GM18498 (cell line): Measurements from ENCODE around the gene NACA2.
"Not testable (repeated sequence)": the region's sequence is repeated elsewhere in the genome, so short reads cannot be mapped to it uniquely, and the experiment has no call there.

Experiments used
- ATAC-seq: cut with Tn5 transposase; IDR thresholded peaks from one replicate; pipeline ENCODE4 v1.9.1; 2021; ENCODE audit warnings: mild to moderate bottlenecking, moderate library complexity; ENCODE audit not compliant: unreplicated experiment

Gene NACA2

DNA sequence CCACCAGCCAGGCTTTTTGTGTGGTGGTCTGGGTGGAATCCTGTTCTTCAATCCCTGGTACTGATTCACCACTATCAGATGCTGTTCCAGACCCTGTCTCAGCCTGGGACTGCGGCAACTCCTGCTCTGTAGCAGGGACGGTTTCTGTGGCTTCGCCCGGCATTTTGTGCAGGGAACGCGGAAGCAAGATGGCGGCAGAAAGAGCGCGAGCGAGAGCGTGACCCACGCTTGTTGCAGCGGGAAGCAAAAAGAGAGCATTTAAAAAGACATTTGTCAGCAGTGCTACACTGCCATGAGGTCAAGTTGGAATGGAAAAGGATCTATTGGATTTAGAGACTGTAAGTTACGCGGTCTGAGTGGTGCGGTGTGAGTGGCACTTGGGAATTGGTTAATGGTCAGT lies at the start of gene NACA2:
TSS of gene NACA2 (minus strand) at position 202 of the 400 bp plus-strand sequence. CDS start at position 163, 39 bp downstream.
- ATAC-seq: no peak

DNA sequence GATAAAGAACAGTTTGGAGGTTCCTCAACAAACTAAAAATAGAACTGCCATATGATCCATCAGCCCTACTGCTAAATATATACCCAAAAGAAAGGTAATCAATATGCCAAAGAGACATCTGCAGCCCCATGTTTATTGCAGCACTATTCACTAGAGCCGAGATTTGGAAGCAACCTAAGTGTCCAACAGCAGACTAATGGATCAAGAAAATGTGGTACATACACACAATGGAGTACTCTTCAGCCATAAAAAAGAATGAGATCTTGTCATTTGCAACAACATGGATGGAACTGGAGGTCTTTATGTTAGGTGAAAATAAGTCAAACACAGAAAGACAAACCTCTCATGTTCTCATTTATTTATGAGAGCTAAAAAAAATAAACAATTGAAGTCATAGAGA lies 48.8 kb upstream of the NACA2 start:
- ATAC-seq: no peak

GRCh38 chr17:61638087-61638486 lies 47.1 kb upstream of the NACA2 start:
- ATAC-seq: no peak

- no peak for ATAC-seq
Measured at GRCh38 chr17:61635913-61636432, 45.0 kb upstream of the NACA2 start.

- ATAC-seq: no peak
Measured at GRCh38 chr17:61634942-61635538, 44.0 kb upstream of the NACA2 start.

DNA sequence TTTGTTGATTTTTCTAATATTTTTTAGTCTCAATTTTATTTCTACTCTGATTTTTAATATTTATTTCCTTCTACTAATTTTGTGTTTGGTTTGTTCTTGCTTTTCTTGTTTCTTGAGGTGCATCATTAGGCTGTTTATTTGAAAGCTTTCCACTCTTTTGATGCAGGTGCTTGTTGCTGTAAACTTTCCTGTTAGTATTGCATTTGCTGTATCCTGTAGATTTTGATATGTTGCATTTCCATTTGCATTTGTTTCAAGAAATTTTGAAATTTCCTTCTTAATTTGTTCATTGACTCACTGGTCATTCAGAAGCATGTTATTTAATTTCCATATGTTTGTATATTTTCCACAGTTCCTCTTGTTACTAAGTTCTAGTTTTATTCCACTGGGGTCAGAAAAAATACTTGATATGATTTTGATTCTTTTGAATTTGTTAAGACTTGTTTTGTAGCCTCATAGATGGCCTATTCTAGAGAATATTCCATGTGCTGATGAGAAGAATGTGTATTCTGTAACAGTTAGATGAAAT lies 43.1 kb upstream of the NACA2 start:
- ATAC-seq: no peak

GRCh38 chr17:61632826-61633225 lies 41.8 kb upstream of the NACA2 start:
- ATAC-seq: no peak

GRCh38 chr17:61631800-61632199 lies 40.8 kb upstream of the NACA2 start:
- no peak for ATAC-seq

GRCh38 chr17:61628158-61628557 lies 37.1 kb upstream of the NACA2 start:
- not testable (repeated sequence) for ATAC-seq

GRCh38 chr17:61627658-61628057 lies 36.6 kb upstream of the NACA2 start:
- ATAC-seq: no peak

- ATAC-seq: no peak
Measured at GRCh38 chr17:61627125-61627524, 36.1 kb upstream of the NACA2 start.

DNA sequence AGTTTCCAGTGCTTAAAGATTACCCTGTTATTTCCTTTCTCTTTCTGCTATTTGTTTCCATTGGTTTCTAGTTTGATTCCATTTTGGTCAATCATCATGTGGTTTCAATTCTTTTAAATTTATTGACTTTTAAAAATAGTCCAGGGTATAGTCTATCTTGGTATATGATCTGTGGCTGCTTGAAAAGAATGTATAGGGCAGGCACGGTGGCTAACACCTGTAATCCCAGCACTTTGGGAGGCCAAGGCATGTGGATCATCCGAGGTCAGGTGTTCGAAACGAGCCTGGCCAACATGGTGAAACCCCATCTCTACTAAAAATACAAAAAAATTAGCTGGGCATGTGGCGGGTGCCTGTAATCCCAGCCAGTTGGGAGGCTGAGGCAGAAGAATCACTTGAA lies 34.5 kb upstream of the NACA2 start:
- no peak for ATAC-seq

- ATAC-seq: no peak
Measured at GRCh38 chr17:61624951-61625350, 33.9 kb upstream of the NACA2 start.

DNA sequence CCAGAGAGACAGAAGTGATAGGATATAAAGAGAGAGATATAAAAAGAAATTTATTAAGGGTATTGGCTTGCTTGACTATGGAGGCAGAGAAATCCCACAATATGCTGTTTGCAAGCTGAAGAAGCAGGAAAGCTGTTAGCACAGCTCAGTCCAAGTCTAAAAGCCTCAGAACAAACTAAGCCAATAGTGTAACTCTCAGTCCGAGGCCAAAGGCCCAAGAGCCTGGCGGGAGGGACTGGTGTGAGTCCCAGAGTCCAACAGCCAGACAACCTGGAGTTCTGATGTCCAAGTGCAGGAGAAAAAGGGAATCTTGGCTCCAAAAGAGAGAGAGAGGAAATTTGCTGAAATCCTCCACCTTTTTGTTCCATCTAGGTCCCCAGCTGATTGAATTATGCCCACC lies 30.3 kb upstream of the NACA2 start:
- ATAC-seq: no peak

- no peak for ATAC-seq
Measured at GRCh38 chr17:61619953-61620352, 28.9 kb upstream of the NACA2 start.

GRCh38 chr17:61619493-61619892 lies 28.5 kb upstream of the NACA2 start:
- no peak for ATAC-seq

- ATAC-seq: no peak
Measured at GRCh38 chr17:61618950-61619349, 27.9 kb upstream of the NACA2 start.

DNA sequence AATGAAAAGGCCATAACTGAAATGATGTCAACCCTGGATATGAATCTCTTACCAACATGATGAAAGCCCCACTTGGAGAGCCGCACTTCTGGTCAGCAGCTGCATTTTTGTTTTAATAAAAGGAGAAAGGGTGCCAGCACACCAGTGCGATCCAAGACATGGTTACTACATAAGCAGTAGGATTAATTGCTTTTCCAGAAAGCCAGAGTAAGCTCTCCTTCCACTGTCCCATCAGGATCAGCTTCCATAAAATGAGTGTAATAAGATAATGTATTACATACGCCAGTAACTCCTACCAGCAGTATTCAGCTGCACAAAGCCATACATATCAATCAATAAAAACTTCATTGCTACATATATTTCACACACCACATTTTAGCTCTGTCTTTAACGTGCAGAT lies 26.3 kb upstream of the NACA2 start:
- no peak for ATAC-seq

GRCh38 chr17:61616783-61617182 lies 25.8 kb upstream of the NACA2 start:
- no peak for ATAC-seq

DNA sequence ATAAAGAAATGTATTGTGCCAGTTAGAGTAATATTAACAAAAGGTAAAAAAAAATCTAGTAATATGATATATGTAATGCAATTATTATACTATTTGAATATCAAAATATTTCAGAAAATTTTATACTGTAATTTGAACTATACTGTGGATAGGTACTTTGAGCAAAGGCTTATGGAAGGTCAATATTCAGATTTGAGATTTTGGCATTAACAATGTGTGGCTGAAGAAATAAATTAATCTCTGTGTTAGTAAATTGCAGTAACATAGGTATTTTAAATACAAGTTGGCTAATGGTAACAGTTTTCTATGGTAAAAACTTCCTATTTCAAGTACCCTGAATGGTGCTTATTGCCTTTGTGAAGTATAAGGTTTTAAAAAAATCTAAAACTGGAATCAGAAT lies 23.2 kb upstream of the NACA2 start:
- no peak for ATAC-seq

GRCh38 chr17:61611323-61611722 lies 20.3 kb upstream of the NACA2 start:
- no peak for ATAC-seq

- no peak for ATAC-seq
Measured at GRCh38 chr17:61605692-61606091, 14.7 kb upstream of the NACA2 start.

DNA sequence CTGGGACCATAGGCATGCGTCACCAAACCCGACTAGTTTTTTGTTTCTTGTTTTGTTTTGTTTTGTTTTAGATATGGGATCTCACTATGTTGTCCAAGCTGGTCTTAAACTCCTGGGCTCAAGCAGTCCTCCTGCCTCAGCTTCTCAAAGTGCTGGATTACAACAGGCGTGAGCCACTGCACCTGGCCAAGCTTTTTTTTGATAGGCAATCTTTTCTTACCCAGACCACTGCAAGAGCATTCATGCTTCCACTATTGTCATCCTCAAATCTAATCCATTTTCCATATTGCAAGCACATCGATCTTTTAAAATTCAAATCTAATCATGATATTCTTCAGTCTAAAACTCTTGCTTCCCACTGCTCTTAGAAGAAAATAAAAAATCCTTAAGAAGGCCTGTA lies 10.3 kb upstream of the NACA2 start:
- ATAC-seq: no peak
